Caco-2 (cell line): ENCODE measurements around the gene SLC15A1. TPM values are rescaled to one million over a fixed set of nuclear protein-coding genes. Genes with fewer than 3 reads are reported as not detected.

ENCODE experiments used
- BruUV-seq: library from RNA; stranded (reverse); fragments of 400-500 nt; replicated peaks from 2 replicates; lab custom pipeline; 2021; lab: Mats Ljungman, UMichigan
- CTCF ChIA-PET: fragments of 300-600 bp; sonication (Branson Sonifier 250); formaldehyde crosslinking; loops from one replicate; lab custom pipeline; 2022; ENCODE audit warnings: antibody characterized with exemption; lab: Charles Lee
- POLR2A ChIA-PET: fragments of 300-600 bp; sonication (Branson Sonifier 250); formaldehyde crosslinking; loops from one replicate; lab custom pipeline; 2022; ENCODE audit warnings: antibody characterized with exemption; lab: Charles Lee
- DNase-seq, 2 experiments: peaks; one replicate each; pipeline versions ENCODE4 v3.0.0 to v3.0.0-alpha.2; 2020 to 2022
- H3K27me3 ChIP-seq: replicated peaks from 2 replicates; pipeline ENCODE4 v1.6.0; 2011; ENCODE audit warnings: low read length; ENCODE audit not compliant: control insufficient read depth, insufficient read depth
- H3K36me3 ChIP-seq: 2 replicates; pipeline ENCODE4 v1.5.1; 2011; ENCODE audit warnings: low read length; ENCODE audit not compliant: control insufficient read depth, insufficient read depth
- H3K4me1 ChIP-seq: fragments of 250-450 bp; sonication (Bioruptor Pico); 2 replicates; pipeline ENCODE4 v1.5.1; 2020; ENCODE audit warnings: mild to moderate bottlenecking
- H3K4me3 ChIP-seq: 2 replicates; pipeline ENCODE4 v1.5.1; 2011; ENCODE audit warnings: low read depth, mild to moderate bottlenecking, control low read depth, low read length
- H3K9me3 ChIP-seq: fragments of 250-450 bp; sonication (Bioruptor Pico); 2 replicates; pipeline ENCODE4 v1.5.1; 2020; ENCODE audit warnings: mild to moderate bottlenecking, moderate library complexity
- H3K27ac Mint-ChIP-seq: one replicate; pipeline ENCODE4 v1.8.0; 2022; ENCODE audit warnings: mixed read lengths; ENCODE audit not compliant: unreplicated experiment
- H3K27me3 Mint-ChIP-seq: one replicate; pipeline ENCODE4 v1.8.0; 2022; ENCODE audit warnings: mixed read lengths; ENCODE audit not compliant: insufficient read depth, unreplicated experiment
- H3K36me3 Mint-ChIP-seq: one replicate; pipeline ENCODE4 v1.8.0; 2022; ENCODE audit warnings: mild to moderate bottlenecking, mixed read lengths; ENCODE audit not compliant: insufficient read depth, unreplicated experiment
- H3K4me1 Mint-ChIP-seq: one replicate; pipeline ENCODE4 v1.8.0; 2022; ENCODE audit warnings: low read depth, mixed read lengths; ENCODE audit not compliant: unreplicated experiment
- H3K4me3 Mint-ChIP-seq: one replicate; pipeline ENCODE4 v1.8.0; 2022; ENCODE audit warnings: mild to moderate bottlenecking, moderate library complexity, mixed read lengths; ENCODE audit not compliant: unreplicated experiment
- H3K9me3 Mint-ChIP-seq: one replicate; pipeline ENCODE4 v1.8.0; 2022; ENCODE audit warnings: mixed read lengths; ENCODE audit not compliant: unreplicated experiment
- intact Hi-C: fragments of 100-400 bp; cut with micrococcal nuclease; formaldehyde crosslinking; loops from one replicate; pipeline ENCODE4 v1.10.0; 2022; ENCODE audit not compliant: unreplicated experiment
- total RNA-seq: library from RNA; stranded (reverse); gene quantifications from 2 replicates; pipeline ENCODE4 v1.2.3, GENCODE V29; 2022
- TF ChIP-seq, protein P1 (sequence below), 2 experiments: fragments of 200-600 bp in 1 of 2; IDR thresholded peaks; 1 replicate in 1 of 2; 2 replicates in 1 of 2; pipeline versions ENCODE4 v1.5.1 to v1.8.0; 2011 to 2022; ENCODE audit warnings: antibody characterized with exemption in 1 of 2, control low read depth in 1 of 2, inconsistent platforms in 1 of 2, low read depth in 1 of 2, low read length in 1 of 2, mild to moderate bottlenecking in 1 of 2, moderate library complexity in 1 of 2; ENCODE audit not compliant: insufficient read depth in 1 of 2, severe bottlenecking in 1 of 2, unreplicated experiment in 1 of 2

Gene SLC15A1
- total RNA-seq, 1 experiment from 2014 or later = 12.3 TPM

DNA sequence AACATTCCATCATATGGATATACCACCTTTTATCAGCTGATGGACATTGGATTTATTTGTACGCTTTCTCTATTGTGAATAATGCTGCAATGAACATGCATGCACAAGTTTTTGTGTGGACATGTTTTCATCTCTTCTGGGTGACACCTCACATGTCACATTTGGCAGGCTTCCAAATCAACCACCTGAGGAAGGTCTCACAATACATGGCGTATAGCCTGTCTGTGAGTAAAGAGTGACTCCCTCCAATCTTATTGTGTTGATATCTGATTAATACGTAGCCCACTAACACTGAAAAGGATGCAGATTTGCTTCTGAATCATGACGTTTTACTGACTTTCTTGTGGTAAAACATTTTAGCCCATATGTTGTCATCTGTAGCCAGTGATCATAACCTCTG, 61.1 kb downstream of the SLC15A1 start:
- Mint-ChIP-seq H3K36me3 (no peaks in the 10 kb centered on the region), H3K4me1 (no peaks in the 10 kb centered on the region), H3K27me3 (no peaks in the 10 kb centered on the region), H3K27ac (no peak overlapping the region), H3K4me3 (no peak overlapping the region), H3K9me3 (no peaks in the 10 kb centered on the region)
- DNase-seq = no peak
- TF ChIP-seq, protein P1, sequence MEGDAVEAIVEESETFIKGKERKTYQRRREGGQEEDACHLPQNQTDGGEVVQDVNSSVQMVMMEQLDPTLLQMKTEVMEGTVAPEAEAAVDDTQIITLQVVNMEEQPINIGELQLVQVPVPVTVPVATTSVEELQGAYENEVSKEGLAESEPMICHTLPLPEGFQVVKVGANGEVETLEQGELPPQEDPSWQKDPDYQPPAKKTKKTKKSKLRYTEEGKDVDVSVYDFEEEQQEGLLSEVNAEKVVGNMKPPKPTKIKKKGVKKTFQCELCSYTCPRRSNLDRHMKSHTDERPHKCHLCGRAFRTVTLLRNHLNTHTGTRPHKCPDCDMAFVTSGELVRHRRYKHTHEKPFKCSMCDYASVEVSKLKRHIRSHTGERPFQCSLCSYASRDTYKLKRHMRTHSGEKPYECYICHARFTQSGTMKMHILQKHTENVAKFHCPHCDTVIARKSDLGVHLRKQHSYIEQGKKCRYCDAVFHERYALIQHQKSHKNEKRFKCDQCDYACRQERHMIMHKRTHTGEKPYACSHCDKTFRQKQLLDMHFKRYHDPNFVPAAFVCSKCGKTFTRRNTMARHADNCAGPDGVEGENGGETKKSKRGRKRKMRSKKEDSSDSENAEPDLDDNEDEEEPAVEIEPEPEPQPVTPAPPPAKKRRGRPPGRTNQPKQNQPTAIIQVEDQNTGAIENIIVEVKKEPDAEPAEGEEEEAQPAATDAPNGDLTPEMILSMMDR (IDR thresholded peaks at IDR 0.05; ENCODE audit: insufficient read depth in 1 of 2, low read depth in 1 of 2, low read length in 1 of 2, severe bottlenecking in 1 of 2, unreplicated experiment in 1 of 2) = no peak
- Histone ChIP-seq H3K4me1 (no peaks in the 10 kb centered on the region), H3K9me3 (no peaks in the 10 kb centered on the region), H3K27me3 (no peaks in the 10 kb centered on the region), H3K4me3 (no peak overlapping the region), H3K36me3 (no peaks in the 10 kb centered on the region)
- ChIA-PET CTCF (no interaction called here), POLR2A (no interaction called here)
- intact Hi-C loops = no loop called here
- no TSS peak for BruUV-seq

DNA sequence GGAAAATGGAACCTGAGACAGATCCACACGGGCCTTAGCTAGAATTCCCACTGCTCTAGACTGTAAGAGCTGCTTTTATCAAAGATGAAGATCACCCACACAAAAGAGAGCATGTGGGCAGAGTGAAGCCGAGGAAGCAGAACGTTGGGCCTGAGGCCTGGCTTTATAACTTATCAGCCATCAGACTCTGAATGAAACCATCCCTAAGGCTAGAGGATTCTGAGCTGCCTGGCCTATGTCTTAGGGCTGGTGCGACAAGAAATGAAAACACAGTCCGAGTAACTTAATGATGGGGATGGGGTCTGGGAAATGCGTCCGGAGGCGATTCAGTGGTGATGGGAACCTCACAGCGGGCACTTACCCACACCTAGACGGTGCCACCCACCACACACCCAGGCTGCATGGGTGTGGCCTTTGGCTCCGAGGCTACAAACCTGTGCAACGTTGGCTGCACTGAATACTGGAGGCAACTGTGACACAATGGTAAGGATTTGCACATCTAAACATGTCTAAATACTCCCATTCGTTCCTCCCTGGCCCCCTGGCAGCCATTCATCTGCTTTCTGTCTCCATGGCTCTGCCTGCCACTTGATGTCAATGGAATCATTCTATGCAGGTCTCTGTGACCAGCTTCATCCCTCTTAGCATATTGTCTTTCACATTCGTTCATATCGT, 62.0 kb downstream of the SLC15A1 start:
- Histone ChIP-seq H3K9me3 (no peaks in the 10 kb centered on the region), H3K4me3 (no peak overlapping the region), H3K36me3 (no peaks in the 10 kb centered on the region), H3K4me1 (no peaks in the 10 kb centered on the region), H3K27me3 (no peaks in the 10 kb centered on the region)
- no peaks in the 10 kb centered on the region for H3K4me1 Mint-ChIP-seq
- no peaks in the 10 kb centered on the region for H3K9me3 Mint-ChIP-seq
- no peak overlapping the region for H3K4me3 Mint-ChIP-seq
- TF ChIP-seq, protein P1 (IDR thresholded peaks at IDR 0.05; ENCODE audit: insufficient read depth in 1 of 2, low read depth in 1 of 2, low read length in 1 of 2, severe bottlenecking in 1 of 2, unreplicated experiment in 1 of 2) = no peak
- ChIA-PET POLR2A (no interaction called here), CTCF (no interaction called here)
- no peaks in the 10 kb centered on the region for H3K36me3 Mint-ChIP-seq
- no peak for DNase-seq
- no peak overlapping the region for H3K27ac Mint-ChIP-seq
- H3K27me3 Mint-ChIP-seq = no peaks in the 10 kb centered on the region
- intact Hi-C loops = no loop called here
- BruUV-seq = no TSS peak

DNA sequence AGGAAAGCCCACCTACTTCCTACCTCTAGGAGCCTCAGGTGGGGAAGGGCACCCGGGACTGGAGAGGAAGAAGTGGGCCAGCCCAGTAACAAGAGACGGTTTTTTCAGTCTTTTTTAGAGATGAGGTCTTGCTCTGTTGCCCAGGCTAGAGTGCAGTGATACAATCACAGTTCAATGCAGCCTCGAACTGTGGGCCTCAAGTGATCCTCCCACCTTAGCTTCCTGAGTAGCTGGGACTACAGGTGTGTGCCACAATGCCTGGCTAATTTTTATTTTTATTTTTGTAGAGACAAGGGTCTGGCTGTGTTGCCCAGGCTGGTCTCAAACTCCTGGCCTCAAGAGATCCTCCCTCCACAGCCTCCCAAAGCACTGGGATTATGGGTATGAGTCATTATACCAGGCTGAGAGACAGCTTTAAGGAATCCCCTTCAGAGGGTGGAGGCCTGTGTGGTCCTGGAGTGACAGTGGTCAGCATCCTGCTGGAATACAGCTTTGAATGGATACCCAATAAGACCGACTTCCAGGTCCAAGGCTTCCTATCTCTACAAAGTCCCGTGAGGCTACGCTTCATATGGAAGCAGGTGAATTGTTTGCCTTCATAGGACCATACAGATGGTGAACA, 63.0 kb downstream of the SLC15A1 start:
- Mint-ChIP-seq H3K36me3 (no peaks in the 10 kb centered on the region), H3K9me3 (no peaks in the 10 kb centered on the region), H3K4me1 (no peaks in the 10 kb centered on the region), H3K27ac (no peak overlapping the region), H3K27me3 (no peaks in the 10 kb centered on the region), H3K4me3 (no peak overlapping the region)
- CTCF ChIA-PET = no interaction called here
- POLR2A ChIA-PET = no interaction called here
- TF ChIP-seq, protein P1 (IDR thresholded peaks at IDR 0.05; ENCODE audit: insufficient read depth in 1 of 2, low read depth in 1 of 2, low read length in 1 of 2, severe bottlenecking in 1 of 2, unreplicated experiment in 1 of 2) = no peak
- Histone ChIP-seq H3K9me3 (no peaks in the 10 kb centered on the region), H3K4me1 (no peaks in the 10 kb centered on the region), H3K27me3 (no peaks in the 10 kb centered on the region), H3K4me3 (no peak overlapping the region), H3K36me3 (no peaks in the 10 kb centered on the region)
- intact Hi-C loops = no loop called here
- BruUV-seq = no TSS peak
- DNase-seq = no peak
